Liver (tissue), 9 donors: Measurements from ENCODE around the gene HMGN4. TPM values are rescaled to one million over a fixed set of nuclear protein-coding genes. Genes with fewer than 3 reads are reported as not detected.

Source experiments
- DNase-seq: peaks from one replicate; pipeline ENCODE4 v3.0.0-alpha.2; 2017; ENCODE audit warnings: low spot score
- H3K27ac ChIP-seq, 2 donors: one replicate each; pipeline ENCODE4 v1.7.0; 2013; ENCODE audit warnings: inconsistent platforms in 2 of 2, low read length in 2 of 2, control low read depth in 1 of 2, low read depth in 1 of 2, mild to moderate bottlenecking in 1 of 2
- H3K27me3 ChIP-seq, 4 donors: one replicate each; pipeline versions ENCODE4 v1.6.1 to v1.7.0; 2013; ENCODE audit warnings: low read length in 3 of 4, inconsistent platforms in 1 of 4, mild to moderate bottlenecking in 1 of 4, moderate library complexity in 1 of 4; ENCODE audit not compliant: control insufficient read depth in 4 of 4, insufficient read depth in 4 of 4
- H3K36me3 ChIP-seq, 4 donors: one replicate each; pipeline versions ENCODE4 v1.6.1 to v1.7.0; 2013; ENCODE audit warnings: low read length in 3 of 4, mild to moderate bottlenecking in 3 of 4, low read depth in 1 of 4, moderate library complexity in 1 of 4; ENCODE audit not compliant: control insufficient read depth in 4 of 4, insufficient read depth in 3 of 4
- H3K4me1 ChIP-seq, 4 donors: one replicate each; pipeline versions ENCODE4 v1.6.1 to v1.7.0; 2013; ENCODE audit warnings: low read length in 3 of 4, mild to moderate bottlenecking in 3 of 4, moderate library complexity in 1 of 4; ENCODE audit not compliant: control insufficient read depth in 4 of 4, insufficient read depth in 4 of 4
- H3K4me3 ChIP-seq, 3 donors: one replicate each; pipeline versions ENCODE4 v1.6.1 to v1.7.0; 2013; ENCODE audit warnings: low read length in 3 of 3, control low read depth in 1 of 3, low read depth in 1 of 3, mild to moderate bottlenecking in 1 of 3
- H3K9ac ChIP-seq, 2 donors: one replicate each; pipeline ENCODE4 v1.7.0; 2013; ENCODE audit warnings: low read length in 2 of 2, mild to moderate bottlenecking in 2 of 2, moderate library complexity in 2 of 2, control low read depth in 1 of 2, low read depth in 1 of 2
- H3K9me3 ChIP-seq, 4 donors: one replicate each; pipeline versions ENCODE4 v1.6.1 to v1.7.0; 2013; ENCODE audit warnings: low read length in 3 of 4; ENCODE audit not compliant: control insufficient read depth in 4 of 4
- EGR1 ChIP-seq, 2 donors: IDR thresholded peaks; 2 replicates each; pipeline ENCODE4 v1.6.1; 2016 to 2018; ENCODE audit warnings: antibody characterized with exemption in 2 of 2, low read depth in 2 of 2
- FOXA2 ChIP-seq: IDR thresholded peaks from 2 replicates; pipeline ENCODE4 v1.6.1; 2016; ENCODE audit warnings: antibody characterized with exemption
- GABPA ChIP-seq, 2 donors: IDR thresholded peaks in 1 of 2; conservative IDR thresholded peaks in 1 of 2; 2 replicates each; pipeline ENCODE4 v1.6.1; 2016; ENCODE audit warnings: antibody characterized with exemption in 2 of 2, mild to moderate bottlenecking in 1 of 2, moderate library complexity in 1 of 2
- HNF4A ChIP-seq, 2 donors: conservative IDR thresholded peaks; 2 replicates each; pipeline ENCODE4 v1.6.1; 2016; ENCODE audit warnings: antibody characterized with exemption in 2 of 2, mild to moderate bottlenecking in 2 of 2
- HNF4G ChIP-seq: IDR thresholded peaks from 2 replicates; pipeline ENCODE4 v1.6.1; 2016; ENCODE audit warnings: antibody characterized with exemption
- JUND ChIP-seq, 2 donors: IDR thresholded peaks; 2 replicates each; pipeline ENCODE4 v1.6.1; 2016; ENCODE audit warnings: antibody characterized with exemption in 2 of 2
- NR2F2 ChIP-seq: IDR thresholded peaks from 2 replicates; pipeline ENCODE4 v1.6.1; 2016; ENCODE audit warnings: antibody characterized with exemption
- RXRA ChIP-seq, 2 donors: IDR thresholded peaks; 2 replicates each; pipeline ENCODE4 v1.6.1; 2017 to 2018; ENCODE audit warnings: antibody characterized with exemption in 2 of 2, mild to moderate bottlenecking in 1 of 2
- SP1 ChIP-seq: IDR thresholded peaks from 2 replicates; pipeline ENCODE4 v1.6.1; 2018; ENCODE audit warnings: antibody characterized with exemption, mild to moderate bottlenecking
- TAF1 ChIP-seq: conservative IDR thresholded peaks from 2 replicates; pipeline ENCODE4 v1.6.1; 2016; ENCODE audit warnings: antibody characterized with exemption, mild to moderate bottlenecking
- YY1 ChIP-seq: IDR thresholded peaks from 2 replicates; pipeline ENCODE4 v1.6.1; 2016; ENCODE audit warnings: antibody characterized with exemption, mild to moderate bottlenecking
- WGBS: extraction: QIAGEN DNeasy Blood & Tissue Kit; methylation state at CpG from one replicate; pipeline ENCODE4 v1.1.7; 2013; 5-methylcytosine and 5-hydroxymethylcytosine counted together
- polyA plus RNA-seq, 2 donors: library from polyadenylated mRNA; stranded (reverse) in 1 of 2; unstranded in 1 of 2; fragments of 200-250 nt in 1 of 2; fragments of >200 nt in 1 of 2; fragmentation: Nextera tagmentation in 1 of 2; extraction: Ambion mirVana in 1 of 2; gene quantifications; one replicate each; pipeline versions ENCODE4 v1.2.1 to v1.2.3, GENCODE V29; 2013 to 2015
- total RNA-seq, 2 donors: library from RNA; depleted of rRNA; stranded (reverse); fragments of >200 nt; gene quantifications; one replicate each; pipeline ENCODE4 v1.2.3, GENCODE V29; 2014
- TF ChIP-seq, protein P1 (sequence below): IDR thresholded peaks from 2 replicates; pipeline ENCODE4 v1.6.1; 2016; ENCODE audit warnings: antibody characterized with exemption
- TF ChIP-seq, protein P2 (sequence below): fragments of 150-350 bp; IDR thresholded peaks from 2 replicates; pipeline ENCODE4 v1.5.1; 2017; ENCODE audit warnings: improper control_type of control experiment, low read depth, low read length; ENCODE audit not compliant: missing input control
- TF ChIP-seq, protein P3 (sequence below): IDR thresholded peaks from 2 replicates; pipeline ENCODE4 v1.6.1; 2016; ENCODE audit warnings: antibody characterized with exemption, mild to moderate bottlenecking
- TF ChIP-seq, protein P4 (sequence below): IDR thresholded peaks from 2 replicates; pipeline ENCODE4 v1.6.1; 2016; ENCODE audit warnings: antibody characterized with exemption
- TF ChIP-seq, protein P5 (sequence below): IDR thresholded peaks from 2 replicates; pipeline ENCODE4 v1.6.1; 2016; ENCODE audit warnings: antibody characterized with exemption
- donor health status: healthy.
- donor health status: healthy.
- donor health status: healthy.
- donor health status: healthy.
- donor health status: healthy.

The HMGN4 gene
- total and polyA plus RNA-seq, 4 donors = 8.2 to 13.3 (median 10.1) TPM

DNA sequence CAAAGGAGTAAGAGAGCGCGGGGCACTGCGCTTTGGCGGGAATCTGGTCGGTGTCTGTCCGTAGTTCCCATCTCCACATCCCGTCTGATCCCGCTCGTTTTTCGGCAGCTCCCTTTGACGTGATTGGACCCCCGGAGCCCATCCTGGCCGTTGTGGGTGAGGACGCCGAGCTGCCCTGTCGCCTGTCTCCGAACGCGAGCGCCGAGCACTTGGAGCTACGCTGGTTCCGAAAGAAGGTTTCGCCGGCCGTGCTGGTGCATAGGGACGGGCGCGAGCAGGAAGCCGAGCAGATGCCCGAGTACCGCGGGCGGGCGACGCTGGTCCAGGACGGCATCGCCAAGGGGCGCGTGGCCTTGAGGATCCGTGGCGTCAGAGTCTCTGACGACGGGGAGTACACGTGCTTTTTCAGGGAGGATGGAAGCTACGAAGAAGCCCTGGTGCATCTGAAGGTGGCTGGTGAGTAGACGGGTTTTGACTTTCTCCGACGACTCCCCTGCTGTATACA, 36.6 kb upstream of the HMGN4 start:
- whole genome bisulfite sequencing = 7% methylated on average over 49 of the region's 49 CpGs
- Histone ChIP-seq H3K4me1 (peaks cover 0 to 7% (median 6%) of the 10 kb centered on the region in 4 donors), H3K4me3 (peak overlapping the region in 1 of 3 donors; percentile 20), H3K9ac (no peak overlapping the region), H3K9me3 (no peaks in the 10 kb centered on the region), H3K27me3 (peaks cover 0 to 10% (median 4%) of the 10 kb centered on the region in 4 donors), H3K36me3 (no peaks in the 10 kb centered on the region), H3K27ac (no peak overlapping the region)
- DNase-seq = no peak
- TF ChIP-seq, protein P1, sequence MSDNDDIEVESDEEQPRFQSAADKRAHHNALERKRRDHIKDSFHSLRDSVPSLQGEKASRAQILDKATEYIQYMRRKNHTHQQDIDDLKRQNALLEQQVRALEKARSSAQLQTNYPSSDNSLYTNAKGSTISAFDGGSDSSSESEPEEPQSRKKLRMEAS = no peak
- TF ChIP-seq, protein P2, sequence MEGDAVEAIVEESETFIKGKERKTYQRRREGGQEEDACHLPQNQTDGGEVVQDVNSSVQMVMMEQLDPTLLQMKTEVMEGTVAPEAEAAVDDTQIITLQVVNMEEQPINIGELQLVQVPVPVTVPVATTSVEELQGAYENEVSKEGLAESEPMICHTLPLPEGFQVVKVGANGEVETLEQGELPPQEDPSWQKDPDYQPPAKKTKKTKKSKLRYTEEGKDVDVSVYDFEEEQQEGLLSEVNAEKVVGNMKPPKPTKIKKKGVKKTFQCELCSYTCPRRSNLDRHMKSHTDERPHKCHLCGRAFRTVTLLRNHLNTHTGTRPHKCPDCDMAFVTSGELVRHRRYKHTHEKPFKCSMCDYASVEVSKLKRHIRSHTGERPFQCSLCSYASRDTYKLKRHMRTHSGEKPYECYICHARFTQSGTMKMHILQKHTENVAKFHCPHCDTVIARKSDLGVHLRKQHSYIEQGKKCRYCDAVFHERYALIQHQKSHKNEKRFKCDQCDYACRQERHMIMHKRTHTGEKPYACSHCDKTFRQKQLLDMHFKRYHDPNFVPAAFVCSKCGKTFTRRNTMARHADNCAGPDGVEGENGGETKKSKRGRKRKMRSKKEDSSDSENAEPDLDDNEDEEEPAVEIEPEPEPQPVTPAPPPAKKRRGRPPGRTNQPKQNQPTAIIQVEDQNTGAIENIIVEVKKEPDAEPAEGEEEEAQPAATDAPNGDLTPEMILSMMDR = no peak
- TF ChIP-seq, protein P3, sequence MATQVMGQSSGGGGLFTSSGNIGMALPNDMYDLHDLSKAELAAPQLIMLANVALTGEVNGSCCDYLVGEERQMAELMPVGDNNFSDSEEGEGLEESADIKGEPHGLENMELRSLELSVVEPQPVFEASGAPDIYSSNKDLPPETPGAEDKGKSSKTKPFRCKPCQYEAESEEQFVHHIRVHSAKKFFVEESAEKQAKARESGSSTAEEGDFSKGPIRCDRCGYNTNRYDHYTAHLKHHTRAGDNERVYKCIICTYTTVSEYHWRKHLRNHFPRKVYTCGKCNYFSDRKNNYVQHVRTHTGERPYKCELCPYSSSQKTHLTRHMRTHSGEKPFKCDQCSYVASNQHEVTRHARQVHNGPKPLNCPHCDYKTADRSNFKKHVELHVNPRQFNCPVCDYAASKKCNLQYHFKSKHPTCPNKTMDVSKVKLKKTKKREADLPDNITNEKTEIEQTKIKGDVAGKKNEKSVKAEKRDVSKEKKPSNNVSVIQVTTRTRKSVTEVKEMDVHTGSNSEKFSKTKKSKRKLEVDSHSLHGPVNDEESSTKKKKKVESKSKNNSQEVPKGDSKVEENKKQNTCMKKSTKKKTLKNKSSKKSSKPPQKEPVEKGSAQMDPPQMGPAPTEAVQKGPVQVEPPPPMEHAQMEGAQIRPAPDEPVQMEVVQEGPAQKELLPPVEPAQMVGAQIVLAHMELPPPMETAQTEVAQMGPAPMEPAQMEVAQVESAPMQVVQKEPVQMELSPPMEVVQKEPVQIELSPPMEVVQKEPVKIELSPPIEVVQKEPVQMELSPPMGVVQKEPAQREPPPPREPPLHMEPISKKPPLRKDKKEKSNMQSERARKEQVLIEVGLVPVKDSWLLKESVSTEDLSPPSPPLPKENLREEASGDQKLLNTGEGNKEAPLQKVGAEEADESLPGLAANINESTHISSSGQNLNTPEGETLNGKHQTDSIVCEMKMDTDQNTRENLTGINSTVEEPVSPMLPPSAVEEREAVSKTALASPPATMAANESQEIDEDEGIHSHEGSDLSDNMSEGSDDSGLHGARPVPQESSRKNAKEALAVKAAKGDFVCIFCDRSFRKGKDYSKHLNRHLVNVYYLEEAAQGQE = no peak
- TF ChIP-seq GABPA (IDR thresholded peaks at IDR 0.05 in 1 of 2, conservative IDR thresholded peaks at IDR 0.05 in 1 of 2) = no peak
- no peak for TF ChIP-seq FOXA2
- TF ChIP-seq HNF4G = no peak
- no peak for TF ChIP-seq SP1
- TF ChIP-seq TAF1 = no peak
- no peak for TF ChIP-seq RXRA (IDR thresholded peaks at IDR 0.05)
- TF ChIP-seq YY1 = no peak
- no peak for TF ChIP-seq NR2F2
- TF ChIP-seq, protein P4, sequence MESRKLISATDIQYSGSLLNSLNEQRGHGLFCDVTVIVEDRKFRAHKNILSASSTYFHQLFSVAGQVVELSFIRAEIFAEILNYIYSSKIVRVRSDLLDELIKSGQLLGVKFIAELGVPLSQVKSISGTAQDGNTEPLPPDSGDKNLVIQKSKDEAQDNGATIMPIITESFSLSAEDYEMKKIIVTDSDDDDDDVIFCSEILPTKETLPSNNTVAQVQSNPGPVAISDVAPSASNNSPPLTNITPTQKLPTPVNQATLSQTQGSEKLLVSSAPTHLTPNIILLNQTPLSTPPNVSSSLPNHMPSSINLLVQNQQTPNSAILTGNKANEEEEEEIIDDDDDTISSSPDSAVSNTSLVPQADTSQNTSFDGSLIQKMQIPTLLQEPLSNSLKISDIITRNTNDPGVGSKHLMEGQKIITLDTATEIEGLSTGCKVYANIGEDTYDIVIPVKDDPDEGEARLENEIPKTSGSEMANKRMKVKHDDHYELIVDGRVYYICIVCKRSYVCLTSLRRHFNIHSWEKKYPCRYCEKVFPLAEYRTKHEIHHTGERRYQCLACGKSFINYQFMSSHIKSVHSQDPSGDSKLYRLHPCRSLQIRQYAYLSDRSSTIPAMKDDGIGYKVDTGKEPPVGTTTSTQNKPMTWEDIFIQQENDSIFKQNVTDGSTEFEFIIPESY = no peak
- TF ChIP-seq HNF4A (conservative IDR thresholded peaks at IDR 0.05) = no peak

DNA sequence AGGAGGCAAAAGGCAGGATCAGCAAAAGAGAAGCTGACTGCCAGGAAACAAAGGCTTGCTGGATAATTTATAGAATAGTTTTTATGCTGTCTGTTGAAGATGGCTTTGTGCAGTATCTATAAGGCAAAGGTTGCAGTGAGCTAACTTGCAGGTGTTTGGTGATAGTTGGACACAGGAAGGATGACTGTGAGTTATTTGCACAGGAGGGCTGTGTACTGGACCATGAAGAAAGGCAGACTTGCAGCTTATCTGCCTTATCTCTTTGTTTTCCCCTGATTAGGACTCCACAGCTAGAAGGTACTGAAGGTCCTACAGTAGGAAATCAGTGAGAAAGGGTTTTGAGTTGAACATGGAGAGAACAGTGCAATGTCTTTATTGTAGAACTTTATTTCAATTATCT, 36.0 kb upstream of the HMGN4 start:
- TF ChIP-seq FOXA2 = no peak
- TF ChIP-seq, protein P2 = no peak
- TF ChIP-seq RXRA (IDR thresholded peaks at IDR 0.05) = no peak
- no peak for TF ChIP-seq SP1
- no peak for TF ChIP-seq HNF4G
- no peak for TF ChIP-seq JUND (IDR thresholded peaks at IDR 0.05)
- TF ChIP-seq, protein P5, sequence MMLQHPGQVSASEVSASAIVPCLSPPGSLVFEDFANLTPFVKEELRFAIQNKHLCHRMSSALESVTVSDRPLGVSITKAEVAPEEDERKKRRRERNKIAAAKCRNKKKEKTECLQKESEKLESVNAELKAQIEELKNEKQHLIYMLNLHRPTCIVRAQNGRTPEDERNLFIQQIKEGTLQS = no peak
- TF ChIP-seq, protein P1 = no peak
- TF ChIP-seq GABPA (IDR thresholded peaks at IDR 0.05 in 1 of 2, conservative IDR thresholded peaks at IDR 0.05 in 1 of 2) = no peak
- TF ChIP-seq, protein P3 = no peak
- TF ChIP-seq YY1 = no peak
- no peak for TF ChIP-seq EGR1 (IDR thresholded peaks at IDR 0.05; ENCODE audit: low read depth in 2 of 2)
- H3K4me3 ChIP-seq = no peak overlapping the region
- H3K4me1 ChIP-seq = peaks cover 0 to 7% (median 6%) of the 10 kb centered on the region in 4 donors
- peaks cover 0 to 10% (median 4%) of the 10 kb centered on the region in 4 donors for H3K27me3 ChIP-seq
- no peaks in the 10 kb centered on the region for H3K36me3 ChIP-seq
- H3K27ac ChIP-seq = no peak overlapping the region
- no peak for DNase-seq
- H3K9me3 ChIP-seq = no peaks in the 10 kb centered on the region
- no peak overlapping the region for H3K9ac ChIP-seq
